HG03558 (cell line): ENCODE results near the gene CSHL1.
A peak's percentile ranks its signal among the peaks of the same experiment; 100 is the strongest.
"Not testable (repeated sequence)": the region's sequence is repeated elsewhere in the genome, so short reads cannot be mapped to it uniquely, and the experiment has no call there.

ENCODE experiments used
- ATAC-seq: cut with Tn5 transposase; IDR thresholded peaks from one replicate; pipeline ENCODE4 v1.9.1; 2021; ENCODE audit warnings: moderate number of reproducible peaks; ENCODE audit not compliant: unreplicated experiment; ENCODE audit errors: extremely low read depth

CSHL1 gene

GRCh38 chr17:63941162-63941561 is 30.1 kb upstream of the CSHL1 start:
- ATAC-seq = no peak

GRCh38 chr17:63940584-63940983 is 29.5 kb upstream of the CSHL1 start:
- no peak for ATAC-seq

- ATAC-seq = no peak
These were observed 28.8 kb upstream of the CSHL1 start for GRCh38 chr17:63939884-63940283.

- no peak for ATAC-seq
These were observed 28.3 kb upstream of the CSHL1 start for GRCh38 chr17:63939401-63939800.

- ATAC-seq = no peak
These were observed 26.9 kb upstream of the CSHL1 start for GRCh38 chr17:63937920-63938319.

- ATAC-seq = no peak
These were observed 26.3 kb upstream of the CSHL1 start for GRCh38 chr17:63937319-63937718.

- ATAC-seq = no peak
These were observed 23.4 kb upstream of the CSHL1 start for GRCh38 chr17:63934183-63935112.

- ATAC-seq = no peak
These were observed 22.5 kb upstream of the CSHL1 start for GRCh38 chr17:63933598-63933997.

GRCh38 chr17:63932721-63933120 is 21.7 kb upstream of the CSHL1 start:
- no peak for ATAC-seq

- ATAC-seq = peak; percentile 49
These were observed 21.0 kb upstream of the CSHL1 start, which contains the start of gene CD79B for GRCh38 chr17:63931981-63932561. Gene CD79B, minus strand, starts transcription at chr17:63932331. Its CDS starts 70 bp downstream, at chr17:63932261.

- ATAC-seq = no peak
These were observed 20.0 kb upstream of the CSHL1 start for GRCh38 chr17:63930951-63931575.

GRCh38 chr17:63929860-63930766 is 19.1 kb upstream of the CSHL1 start:
- no peak for ATAC-seq

GRCh38 chr17:63928966-63929695 is 18.1 kb upstream of the CSHL1 start:
- no peak for ATAC-seq

GRCh38 chr17:63928172-63928666 is 17.2 kb upstream of the CSHL1 start:
- no peak for ATAC-seq

- ATAC-seq = no peak
These were observed 16.6 kb upstream of the CSHL1 start for GRCh38 chr17:63927464-63928171.

GRCh38 chr17:63926164-63926563 is 15.1 kb upstream of the CSHL1 start:
- ATAC-seq = no peak

GRCh38 chr17:63925615-63926014 is 14.6 kb upstream of the CSHL1 start:
- ATAC-seq = no peak

GRCh38 chr17:63922402-63922801 is 11.3 kb upstream of the CSHL1 start:
- ATAC-seq = not testable (repeated sequence)

GRCh38 chr17:63920779-63921178 is 9.7 kb upstream of the CSHL1 start:
- not testable (repeated sequence) for ATAC-seq
